Gastrocnemius medialis (tissue), 4 donors: ENCODE data around the gene PDE10A.

Experiments used
- POLR2A ChIP-seq, 2 donors: fragments of 450-650 bp; IDR thresholded peaks; one replicate each; pipeline ENCODE4 v1.6.1; 2017; ENCODE audit warnings: antibody characterized with exemption in 2 of 2, mild to moderate bottlenecking in 2 of 2, moderate library complexity in 2 of 2
- TF ChIP-seq, protein P1 (sequence below), 5 experiments: fragments of 450-650 bp in 3 of 5; fragments of 200-600 bp in 2 of 5; sonication (generic) in 2 of 5; IDR thresholded peaks in 4 of 5; conservative IDR thresholded peaks in 1 of 5; 1 replicate in 4 of 5; 2 replicates in 1 of 5; pipeline ENCODE4 v1.5.1; 2016 to 2019; ENCODE audit warnings: antibody characterized with exemption in 5 of 5, mild to moderate bottlenecking in 3 of 5, moderate library complexity in 3 of 5

DNA sequence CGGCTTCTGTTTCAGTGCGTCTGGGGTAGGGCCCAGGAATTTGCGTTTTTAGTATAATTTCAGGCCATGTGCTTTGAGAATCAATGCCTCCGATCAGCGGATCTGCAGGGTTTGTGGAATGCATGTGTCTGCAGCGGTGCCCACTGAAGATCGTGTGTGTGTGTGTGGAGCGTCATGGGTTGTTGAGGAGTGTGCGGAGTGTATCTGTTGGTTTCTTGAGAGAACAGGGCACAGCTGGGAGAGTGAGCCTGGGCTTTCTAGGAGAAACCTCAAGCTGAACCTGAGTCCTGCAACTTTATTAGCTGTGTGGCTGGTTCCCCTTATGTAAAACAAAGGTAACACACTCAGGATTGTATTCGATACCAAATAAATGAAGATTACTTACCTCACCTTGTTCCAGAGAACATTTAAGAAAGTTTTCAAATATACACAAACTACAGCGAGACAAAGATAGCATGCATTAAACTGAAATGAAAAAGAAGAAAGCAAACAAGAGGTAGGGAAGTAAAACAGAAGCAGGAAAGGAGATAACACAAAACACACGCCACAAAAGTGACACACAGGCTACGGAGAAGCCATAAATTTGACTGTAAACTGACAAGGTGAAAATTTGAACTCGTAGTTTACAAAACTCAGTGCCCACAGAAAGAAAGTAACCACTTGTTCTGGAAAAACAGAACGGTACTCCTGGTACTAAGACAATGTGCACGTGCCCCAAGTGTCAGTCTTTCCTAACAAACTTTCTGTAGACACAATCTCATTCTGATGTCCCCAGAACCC is 28.8 kb downstream of the PDE10A start:
- no peak for TF ChIP-seq POLR2A (IDR thresholded peaks at IDR 0.05)
- TF ChIP-seq, protein P1, sequence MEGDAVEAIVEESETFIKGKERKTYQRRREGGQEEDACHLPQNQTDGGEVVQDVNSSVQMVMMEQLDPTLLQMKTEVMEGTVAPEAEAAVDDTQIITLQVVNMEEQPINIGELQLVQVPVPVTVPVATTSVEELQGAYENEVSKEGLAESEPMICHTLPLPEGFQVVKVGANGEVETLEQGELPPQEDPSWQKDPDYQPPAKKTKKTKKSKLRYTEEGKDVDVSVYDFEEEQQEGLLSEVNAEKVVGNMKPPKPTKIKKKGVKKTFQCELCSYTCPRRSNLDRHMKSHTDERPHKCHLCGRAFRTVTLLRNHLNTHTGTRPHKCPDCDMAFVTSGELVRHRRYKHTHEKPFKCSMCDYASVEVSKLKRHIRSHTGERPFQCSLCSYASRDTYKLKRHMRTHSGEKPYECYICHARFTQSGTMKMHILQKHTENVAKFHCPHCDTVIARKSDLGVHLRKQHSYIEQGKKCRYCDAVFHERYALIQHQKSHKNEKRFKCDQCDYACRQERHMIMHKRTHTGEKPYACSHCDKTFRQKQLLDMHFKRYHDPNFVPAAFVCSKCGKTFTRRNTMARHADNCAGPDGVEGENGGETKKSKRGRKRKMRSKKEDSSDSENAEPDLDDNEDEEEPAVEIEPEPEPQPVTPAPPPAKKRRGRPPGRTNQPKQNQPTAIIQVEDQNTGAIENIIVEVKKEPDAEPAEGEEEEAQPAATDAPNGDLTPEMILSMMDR (IDR thresholded peaks at IDR 0.05 in 4 of 5, conservative IDR thresholded peaks at IDR 0.05 in 1 of 5) = no peak
